ENCODE data around the gene ZBTB7A.
A peak's percentile ranks its signal among the peaks of the same experiment; 100 is the strongest.

The ZBTB7A gene

DNA sequence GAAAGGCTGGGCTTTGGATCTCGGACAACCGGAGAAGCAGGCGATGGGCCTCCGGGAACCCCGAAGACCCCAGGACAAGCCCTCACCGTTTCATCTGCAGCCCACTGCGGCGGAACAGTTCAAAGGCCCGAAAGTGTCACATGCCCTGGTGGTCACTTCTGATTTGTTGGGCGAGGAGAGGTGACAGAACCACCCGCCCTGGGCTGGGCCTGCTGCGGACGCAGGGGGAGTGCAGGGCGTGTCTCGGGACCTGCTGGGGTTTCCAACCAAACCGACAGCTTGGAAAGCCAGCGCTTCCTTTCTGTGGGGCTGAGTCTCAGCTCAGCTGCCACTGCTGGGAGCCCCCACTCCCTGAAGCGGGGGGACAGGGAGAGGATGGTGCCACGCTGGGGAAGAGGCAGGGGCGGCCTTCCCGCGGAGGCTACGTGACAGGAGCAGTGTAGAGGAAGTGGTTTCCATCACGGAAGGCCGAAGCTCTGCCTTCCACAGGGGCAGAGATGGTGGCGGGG is 22.8 kb upstream of the ZBTB7A start (continued):
- TF ChIP-seq, protein P1, sequence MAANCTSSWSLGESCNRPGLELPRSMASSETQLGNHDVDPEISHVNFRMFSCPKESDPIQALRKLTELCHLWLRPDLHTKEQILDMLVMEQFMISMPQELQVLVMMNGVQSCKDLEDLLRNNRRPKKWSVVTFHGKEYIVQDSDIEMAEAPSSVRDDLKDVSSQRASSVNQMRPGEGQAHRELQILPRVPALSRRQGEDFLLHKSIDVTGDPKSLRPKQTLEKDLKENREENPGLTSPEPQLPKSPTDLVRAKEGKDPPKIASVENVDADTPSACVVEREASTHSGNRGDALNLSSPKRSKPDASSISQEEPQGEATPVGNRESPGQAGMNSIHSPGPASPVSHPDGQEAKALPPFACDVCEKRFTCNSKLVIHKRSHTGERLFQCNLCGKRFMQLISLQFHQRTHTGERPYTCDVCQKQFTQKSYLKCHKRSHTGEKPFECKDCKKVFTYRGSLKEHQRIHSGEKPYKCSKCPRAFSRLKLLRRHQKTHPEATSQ (tag by site-specific recombination; IDR thresholded peaks at IDR 0.05): no peak
- no peak for TF ChIP-seq ZNF610 (tag by site-specific recombination; IDR thresholded peaks at IDR 0.05; ENCODE audit: borderline replicate concordance)
- TF ChIP-seq, protein P2, sequence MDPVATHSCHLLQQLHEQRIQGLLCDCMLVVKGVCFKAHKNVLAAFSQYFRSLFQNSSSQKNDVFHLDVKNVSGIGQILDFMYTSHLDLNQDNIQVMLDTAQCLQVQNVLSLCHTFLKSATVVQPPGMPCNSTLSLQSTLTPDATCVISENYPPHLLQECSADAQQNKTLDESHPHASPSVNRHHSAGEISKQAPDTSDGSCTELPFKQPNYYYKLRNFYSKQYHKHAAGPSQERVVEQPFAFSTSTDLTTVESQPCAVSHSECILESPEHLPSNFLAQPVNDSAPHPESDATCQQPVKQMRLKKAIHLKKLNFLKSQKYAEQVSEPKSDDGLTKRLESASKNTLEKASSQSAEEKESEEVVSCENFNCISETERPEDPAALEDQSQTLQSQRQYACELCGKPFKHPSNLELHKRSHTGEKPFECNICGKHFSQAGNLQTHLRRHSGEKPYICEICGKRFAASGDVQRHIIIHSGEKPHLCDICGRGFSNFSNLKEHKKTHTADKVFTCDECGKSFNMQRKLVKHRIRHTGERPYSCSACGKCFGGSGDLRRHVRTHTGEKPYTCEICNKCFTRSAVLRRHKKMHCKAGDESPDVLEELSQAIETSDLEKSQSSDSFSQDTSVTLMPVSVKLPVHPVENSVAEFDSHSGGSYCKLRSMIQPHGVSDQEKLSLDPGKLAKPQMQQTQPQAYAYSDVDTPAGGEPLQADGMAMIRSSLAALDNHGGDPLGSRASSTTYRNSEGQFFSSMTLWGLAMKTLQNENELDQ (tag by site-specific recombination; IDR thresholded peaks at IDR 0.05; ENCODE audit: low read depth): no peak
- no peak for TF ChIP-seq ZNF654 (tag by site-specific recombination; IDR thresholded peaks at IDR 0.05; ENCODE audit: low read depth)
- TF ChIP-seq SCRT2 (tag by site-specific recombination; IDR thresholded peaks at IDR 0.05): no peak
- TF ChIP-seq, protein P3, sequence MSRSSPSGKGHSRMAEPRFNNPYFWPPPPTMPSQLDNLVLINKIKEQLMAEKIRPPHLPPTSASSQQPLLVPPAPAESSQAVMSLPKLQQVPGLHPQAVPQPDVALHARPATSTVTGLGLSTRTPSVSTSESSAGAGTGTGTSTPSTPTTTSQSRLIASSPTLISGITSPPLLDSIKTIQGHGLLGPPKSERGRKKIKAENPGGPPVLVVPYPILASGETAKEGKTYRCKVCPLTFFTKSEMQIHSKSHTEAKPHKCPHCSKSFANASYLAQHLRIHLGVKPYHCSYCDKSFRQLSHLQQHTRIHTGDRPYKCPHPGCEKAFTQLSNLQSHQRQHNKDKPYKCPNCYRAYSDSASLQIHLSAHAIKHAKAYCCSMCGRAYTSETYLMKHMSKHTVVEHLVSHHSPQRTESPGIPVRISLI (tag by site-specific recombination; IDR thresholded peaks at IDR 0.05): no peak

DNA sequence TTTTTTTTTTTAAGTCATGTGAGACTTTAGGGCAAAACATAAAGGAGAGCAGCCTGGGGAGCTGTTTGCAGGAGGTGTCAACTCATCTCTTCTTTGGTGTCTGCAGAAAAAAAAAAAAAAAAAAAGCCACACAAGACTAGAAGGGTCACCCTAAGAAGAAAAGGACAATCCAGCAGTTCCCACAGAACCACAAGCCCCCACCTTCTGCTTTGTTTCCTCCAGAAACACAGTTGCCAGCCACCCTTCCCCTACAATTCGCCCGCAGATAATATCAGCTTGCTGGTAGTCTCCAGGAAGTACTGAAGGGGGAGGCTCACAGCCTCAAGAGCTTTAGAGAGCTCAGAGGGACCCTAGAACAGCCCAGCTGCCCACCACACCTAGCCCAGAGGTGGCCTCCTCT is 22.3 kb upstream of the ZBTB7A start:
- ChIA-PET POLR2A (interaction anchor here (0.6 kb wide), 1 partner anchor 287 kb away, joined by 3 read pairs; no protein-coding TSS in a partner anchor), CTCF (no interaction called here)
- Histone ChIP-seq H3K9me3 (ENCODE audit: control insufficient read depth, insufficient read depth, low read depth, low read length) (no peaks in the 10 kb centered on the region), H3K27ac (ENCODE audit: extremely low read depth, low read depth, low read length) (no peak overlapping the region), H3K36me3 (ENCODE audit: control insufficient read depth in 2 of 2, insufficient read depth in 1 of 2, low read length in 2 of 2) (peaks cover 0 to 39% of the 10 kb centered on the region in 2 experiments; a peak in 2 of 3 replicates), H3K4me1 (ENCODE audit: control insufficient read depth, insufficient read depth, low read length) (no peaks in the 10 kb centered on the region; the same call in 1 of the 2 replicates), H3K4me3 (ENCODE audit: low read depth, low read length) (no peak overlapping the region)
- TF ChIP-seq ZNF23 (tag by site-specific recombination; IDR thresholded peaks at IDR 0.05; ENCODE audit: borderline replicate concordance) (no peak), ZEB2 (tag by site-specific recombination; IDR thresholded peaks at IDR 0.05) (no peak), GLI4 (tag by site-specific recombination; IDR thresholded peaks at IDR 0.05) (no peak), SETDB1 (IDR thresholded peaks at IDR 0.05; ENCODE audit: insufficient read length, low read length) (no peak), YY2 (tag by site-specific recombination; IDR thresholded peaks at IDR 0.05) (no peak), TRIM28 (IDR thresholded peaks at IDR 0.05; ENCODE audit: borderline replicate concordance, low read length) (no peak)
- TF ChIP-seq, protein P4, sequence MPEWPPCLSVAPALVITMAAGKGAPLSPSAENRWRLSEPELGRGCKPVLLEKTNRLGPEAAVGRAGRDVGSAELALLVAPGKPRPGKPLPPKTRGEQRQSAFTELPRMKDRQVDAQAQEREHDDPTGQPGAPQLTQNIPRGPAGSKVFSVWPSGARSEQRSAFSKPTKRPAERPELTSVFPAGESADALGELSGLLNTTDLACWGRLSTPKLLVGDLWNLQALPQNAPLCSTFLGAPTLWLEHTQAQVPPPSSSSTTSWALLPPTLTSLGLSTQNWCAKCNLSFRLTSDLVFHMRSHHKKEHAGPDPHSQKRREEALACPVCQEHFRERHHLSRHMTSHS (tag by site-specific recombination; IDR thresholded peaks at IDR 0.05): no peak
- TF ChIP-seq, protein P3 (tag by site-specific recombination; IDR thresholded peaks at IDR 0.05): 0 out of 2 replicates have a peak, but pooled peaks have one; percentile 9
- TF ChIP-seq, protein P5, sequence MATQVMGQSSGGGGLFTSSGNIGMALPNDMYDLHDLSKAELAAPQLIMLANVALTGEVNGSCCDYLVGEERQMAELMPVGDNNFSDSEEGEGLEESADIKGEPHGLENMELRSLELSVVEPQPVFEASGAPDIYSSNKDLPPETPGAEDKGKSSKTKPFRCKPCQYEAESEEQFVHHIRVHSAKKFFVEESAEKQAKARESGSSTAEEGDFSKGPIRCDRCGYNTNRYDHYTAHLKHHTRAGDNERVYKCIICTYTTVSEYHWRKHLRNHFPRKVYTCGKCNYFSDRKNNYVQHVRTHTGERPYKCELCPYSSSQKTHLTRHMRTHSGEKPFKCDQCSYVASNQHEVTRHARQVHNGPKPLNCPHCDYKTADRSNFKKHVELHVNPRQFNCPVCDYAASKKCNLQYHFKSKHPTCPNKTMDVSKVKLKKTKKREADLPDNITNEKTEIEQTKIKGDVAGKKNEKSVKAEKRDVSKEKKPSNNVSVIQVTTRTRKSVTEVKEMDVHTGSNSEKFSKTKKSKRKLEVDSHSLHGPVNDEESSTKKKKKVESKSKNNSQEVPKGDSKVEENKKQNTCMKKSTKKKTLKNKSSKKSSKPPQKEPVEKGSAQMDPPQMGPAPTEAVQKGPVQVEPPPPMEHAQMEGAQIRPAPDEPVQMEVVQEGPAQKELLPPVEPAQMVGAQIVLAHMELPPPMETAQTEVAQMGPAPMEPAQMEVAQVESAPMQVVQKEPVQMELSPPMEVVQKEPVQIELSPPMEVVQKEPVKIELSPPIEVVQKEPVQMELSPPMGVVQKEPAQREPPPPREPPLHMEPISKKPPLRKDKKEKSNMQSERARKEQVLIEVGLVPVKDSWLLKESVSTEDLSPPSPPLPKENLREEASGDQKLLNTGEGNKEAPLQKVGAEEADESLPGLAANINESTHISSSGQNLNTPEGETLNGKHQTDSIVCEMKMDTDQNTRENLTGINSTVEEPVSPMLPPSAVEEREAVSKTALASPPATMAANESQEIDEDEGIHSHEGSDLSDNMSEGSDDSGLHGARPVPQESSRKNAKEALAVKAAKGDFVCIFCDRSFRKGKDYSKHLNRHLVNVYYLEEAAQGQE (tag by site-specific recombination; IDR thresholded peaks at IDR 0.05): no peak

Measured in HEK293 (cell line).